ENCODE measurements around the gene TMEM45A.
A peak's percentile ranks its signal among the peaks of the same experiment; 100 is the strongest.

Gene TMEM45A

GRCh38 chr3:100483529-100483928, 8.9 kb upstream of the TMEM45A start:
- no peak for DNase-seq (ENCODE audit: low read depth)
- no peak overlapping the region for H3K4me3 ChIP-seq (ENCODE audit: low read length)
- TF ChIP-seq CTCF (IDR thresholded peaks at IDR 0.05; ENCODE audit: insufficient read depth, low read depth, low read length, missing control alignments), result no peak

DNA sequence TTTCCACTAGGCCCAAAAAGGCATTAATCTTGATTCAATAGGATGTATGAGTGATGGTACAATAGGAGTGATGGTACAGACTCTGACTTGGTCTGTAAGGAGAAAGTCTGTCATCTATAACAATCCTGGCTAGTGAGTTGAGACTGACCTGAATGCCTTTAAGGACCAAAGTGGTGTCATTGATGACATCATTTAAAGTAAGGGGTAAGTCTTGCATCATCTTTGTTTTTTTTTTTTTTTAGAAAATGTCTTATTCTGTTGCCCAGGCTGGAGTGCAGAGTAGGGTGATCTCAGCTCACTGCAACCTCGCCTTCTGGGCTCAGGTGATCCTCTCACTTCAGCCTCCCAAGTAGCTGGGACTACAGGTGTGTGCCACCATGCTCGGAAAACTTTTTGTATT, 5.6 kb upstream of the TMEM45A start:
- no peak for TF ChIP-seq CTCF (IDR thresholded peaks at IDR 0.05; ENCODE audit: insufficient read depth, low read depth, low read length, missing control alignments)
- no peak for DNase-seq (ENCODE audit: low read depth)
- no peak overlapping the region for H3K4me3 ChIP-seq (ENCODE audit: low read length)

DNA sequence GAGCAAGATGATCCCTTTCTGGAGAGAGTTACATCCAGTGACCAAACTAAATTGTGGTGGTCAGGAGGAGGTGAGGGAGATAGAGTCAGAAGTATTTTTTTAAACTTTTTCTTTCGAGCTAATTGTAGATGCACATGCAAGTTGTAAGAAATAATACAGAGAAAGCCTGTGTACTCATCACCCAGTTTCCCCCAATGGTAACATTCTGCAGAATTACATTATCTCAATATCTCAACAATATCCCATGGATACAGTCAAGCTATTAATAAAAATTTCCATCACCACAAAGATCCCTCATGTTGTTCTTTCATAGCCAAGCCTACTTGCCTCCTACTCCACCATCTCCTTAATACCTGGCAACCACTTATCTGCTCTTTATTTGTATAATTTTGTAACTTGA, 3.3 kb upstream of the TMEM45A start:
- no peak for DNase-seq (ENCODE audit: low read depth)
- no peak overlapping the region for H3K4me3 ChIP-seq (ENCODE audit: low read length)
- no peak for TF ChIP-seq CTCF (IDR thresholded peaks at IDR 0.05; ENCODE audit: insufficient read depth, low read depth, low read length, missing control alignments)

- no peak for TF ChIP-seq CTCF (IDR thresholded peaks at IDR 0.05; ENCODE audit: insufficient read depth, low read depth, low read length, missing control alignments)
- DNase-seq (ENCODE audit: low read depth), result peak; percentile 29
- H3K4me3 ChIP-seq (ENCODE audit: low read length), result no peak overlapping the region
Observed at GRCh38 chr3:100496711-100497261, 4.4 kb downstream of the TMEM45A start.

DNA sequence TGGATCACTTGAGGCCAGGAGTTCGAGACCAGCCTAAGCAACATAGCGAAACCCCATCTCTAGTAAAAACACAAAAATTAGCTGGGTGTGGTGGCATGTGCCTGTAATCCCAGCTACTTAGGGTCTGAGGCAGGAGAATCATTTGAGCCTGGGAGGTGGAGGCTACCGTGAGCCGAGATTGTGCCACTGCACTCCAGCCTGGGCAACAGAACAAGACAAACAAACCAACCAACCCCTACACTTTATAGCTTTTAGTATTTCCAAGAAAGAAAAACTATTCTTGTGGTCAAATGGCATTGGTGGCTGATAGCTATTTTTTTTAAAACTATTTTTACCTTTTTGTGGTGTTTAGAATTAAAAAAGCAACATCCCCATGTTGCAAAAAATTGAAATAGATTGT, 7.2 kb downstream of the TMEM45A start:
- H3K4me3 ChIP-seq (ENCODE audit: low read length), result no peak overlapping the region
- DNase-seq (ENCODE audit: low read depth), result no peak
- no peak for TF ChIP-seq CTCF (IDR thresholded peaks at IDR 0.05; ENCODE audit: insufficient read depth, low read depth, low read length, missing control alignments)

GRCh38 chr3:100500320-100500880, 8.0 kb downstream of the TMEM45A start:
- TF ChIP-seq CTCF (IDR thresholded peaks at IDR 0.05; ENCODE audit: insufficient read depth, low read depth, low read length, missing control alignments), result no peak
- DNase-seq (ENCODE audit: low read depth), result no peak
- H3K4me3 ChIP-seq (ENCODE audit: low read length), result no peak overlapping the region

GRCh38 chr3:100503448-100503847, 11.0 kb downstream of the TMEM45A start:
- TF ChIP-seq CTCF (IDR thresholded peaks at IDR 0.05; ENCODE audit: insufficient read depth, low read depth, low read length, missing control alignments), result no peak
- DNase-seq (ENCODE audit: low read depth), result no peak
- no peak overlapping the region for H3K4me3 ChIP-seq (ENCODE audit: low read length)

Data from epithelial cell of esophagus (primary cell).